Breast epithelium (tissue), 4 donors: ENCODE results near the gene PRIMA1. TPM values are rescaled to one million over a fixed set of nuclear protein-coding genes. Genes with fewer than 3 reads are reported as not detected.

Experiments used
- DNase-seq, 2 donors: peaks; one replicate each; pipeline ENCODE4 v3.0.0-alpha.2; 2019; ENCODE audit warnings: low spot score in 2 of 2
- H3K27ac ChIP-seq, 2 donors: fragments of 200-600 bp; sonication (generic) in 1 of 2; one replicate each; pipeline ENCODE4 v1.5.1; 2016 to 2019; ENCODE audit warnings: mild to moderate bottlenecking in 1 of 2
- H3K27me3 ChIP-seq, 2 donors: fragments of 200-600 bp; sonication (generic) in 1 of 2; one replicate each; pipeline versions ENCODE4 v1.5.1 to v1.6.0; 2017 to 2019; ENCODE audit warnings: control low read depth in 1 of 2, mild to moderate bottlenecking in 1 of 2
- H3K36me3 ChIP-seq: fragments of 200-600 bp; one replicate; pipeline ENCODE4 v1.5.1; 2019
- H3K4me1 ChIP-seq, 2 donors: fragments of 200-600 bp; sonication (generic); one replicate each; pipeline ENCODE4 v1.5.1; 2016 to 2019; ENCODE audit warnings: control low read depth in 1 of 2
- H3K4me3 ChIP-seq, 3 donors: fragments of 200-600 bp; sonication (generic); 1 replicate in 2 of 3; 2 replicates in 1 of 3; pipeline ENCODE4 v1.5.1; 2016 to 2019; ENCODE audit warnings: mild to moderate bottlenecking in 3 of 3, moderate library complexity in 2 of 3
- H3K9me3 ChIP-seq, 2 donors: fragments of 200-600 bp; sonication (generic) in 1 of 2; one replicate each; pipeline ENCODE4 v1.5.1; 2016 to 2019; ENCODE audit warnings: control low read depth in 1 of 2
- POLR2A ChIP-seq: fragments of 450-650 bp; IDR thresholded peaks from one replicate; pipeline ENCODE4 v1.6.1; 2016; ENCODE audit warnings: antibody characterized with exemption, mild to moderate bottlenecking, moderate library complexity
- POLR2AphosphoS5 ChIP-seq, 3 donors: sonication (generic); formaldehyde crosslinking; IDR thresholded peaks; one replicate each; pipeline ENCODE4 v1.6.1; 2017; ENCODE audit warnings: antibody characterized with exemption in 3 of 3
- intact Hi-C: fragments of 100-400 bp; cut with DNase I; formaldehyde crosslinking; loops from one replicate; pipeline ENCODE4 v1.15.1; 2023; ENCODE audit warnings: low total_unique reads
- total RNA-seq, 3 donors: library from RNA; depleted of rRNA; stranded (reverse); fragments of >200 nt; gene quantifications; one replicate each; pipeline ENCODE4 v1.1.0, GENCODE V29; 2016
- TF ChIP-seq, protein P1 (sequence below), 3 donors: fragments of 450-650 bp; IDR thresholded peaks; one replicate each; pipeline ENCODE4 v1.5.1; 2016 to 2017; ENCODE audit warnings: antibody characterized with exemption in 3 of 3, mild to moderate bottlenecking in 3 of 3, moderate library complexity in 3 of 3

The PRIMA1 gene
- total RNA-seq, 3 donors from 2014 or later, result 0.98 to 2.1 (median 1.3) TPM

GRCh38 chr14:93757206-93757605 is 31.1 kb downstream of the PRIMA1 start:
- no peaks in the 10 kb centered on the region for H3K4me1 ChIP-seq
- TF ChIP-seq, protein P1, sequence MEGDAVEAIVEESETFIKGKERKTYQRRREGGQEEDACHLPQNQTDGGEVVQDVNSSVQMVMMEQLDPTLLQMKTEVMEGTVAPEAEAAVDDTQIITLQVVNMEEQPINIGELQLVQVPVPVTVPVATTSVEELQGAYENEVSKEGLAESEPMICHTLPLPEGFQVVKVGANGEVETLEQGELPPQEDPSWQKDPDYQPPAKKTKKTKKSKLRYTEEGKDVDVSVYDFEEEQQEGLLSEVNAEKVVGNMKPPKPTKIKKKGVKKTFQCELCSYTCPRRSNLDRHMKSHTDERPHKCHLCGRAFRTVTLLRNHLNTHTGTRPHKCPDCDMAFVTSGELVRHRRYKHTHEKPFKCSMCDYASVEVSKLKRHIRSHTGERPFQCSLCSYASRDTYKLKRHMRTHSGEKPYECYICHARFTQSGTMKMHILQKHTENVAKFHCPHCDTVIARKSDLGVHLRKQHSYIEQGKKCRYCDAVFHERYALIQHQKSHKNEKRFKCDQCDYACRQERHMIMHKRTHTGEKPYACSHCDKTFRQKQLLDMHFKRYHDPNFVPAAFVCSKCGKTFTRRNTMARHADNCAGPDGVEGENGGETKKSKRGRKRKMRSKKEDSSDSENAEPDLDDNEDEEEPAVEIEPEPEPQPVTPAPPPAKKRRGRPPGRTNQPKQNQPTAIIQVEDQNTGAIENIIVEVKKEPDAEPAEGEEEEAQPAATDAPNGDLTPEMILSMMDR (IDR thresholded peaks at IDR 0.05), result no peak
- H3K27ac ChIP-seq, result no peak overlapping the region

DNA sequence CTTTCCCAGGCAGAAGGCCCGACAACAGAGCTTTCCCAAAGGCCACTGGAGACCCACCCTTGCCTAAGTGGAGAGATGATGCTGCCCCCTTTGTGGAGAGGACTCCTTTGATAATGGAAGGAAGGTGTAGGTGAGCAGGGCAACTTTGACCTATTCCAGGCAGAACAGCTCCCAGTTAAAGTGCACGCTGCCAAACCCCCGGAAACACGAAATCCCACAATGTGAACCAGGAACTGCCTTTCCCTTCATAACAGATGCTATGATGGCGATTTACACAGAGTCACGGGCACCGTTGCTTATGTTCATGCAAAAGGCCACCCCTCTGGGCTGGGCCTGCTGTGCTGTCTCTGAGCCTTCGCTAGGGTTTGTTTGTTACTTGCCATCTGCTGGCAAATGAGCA is 34.6 kb downstream of the PRIMA1 start:
- DNase-seq, result no peak
- intact Hi-C loops, result no loop called here
- Histone ChIP-seq H3K4me1 (no peaks in the 10 kb centered on the region), H3K27me3 (no peaks in the 10 kb centered on the region), H3K27ac (peak overlapping the region; percentile 25 to 38), H3K9me3 (no peaks in the 10 kb centered on the region), H3K4me3 (no peak overlapping the region), H3K36me3 (no peaks in the 10 kb centered on the region)
- no peak for TF ChIP-seq POLR2A
- TF ChIP-seq, protein P1 (IDR thresholded peaks at IDR 0.05), result no peak
- TF ChIP-seq POLR2AphosphoS5 (IDR thresholded peaks at IDR 0.05), result no peak

More at GRCh38 chr14:93757206-93757605, 31.1 kb downstream of the PRIMA1 start:
- Histone ChIP-seq H3K27me3 (no peaks in the 10 kb centered on the region), H3K9me3 (no peaks in the 10 kb centered on the region), H3K4me3 (no peak overlapping the region), H3K36me3 (no peaks in the 10 kb centered on the region)
- DNase-seq, result no peak
- intact Hi-C loops, result no loop called here

DNA sequence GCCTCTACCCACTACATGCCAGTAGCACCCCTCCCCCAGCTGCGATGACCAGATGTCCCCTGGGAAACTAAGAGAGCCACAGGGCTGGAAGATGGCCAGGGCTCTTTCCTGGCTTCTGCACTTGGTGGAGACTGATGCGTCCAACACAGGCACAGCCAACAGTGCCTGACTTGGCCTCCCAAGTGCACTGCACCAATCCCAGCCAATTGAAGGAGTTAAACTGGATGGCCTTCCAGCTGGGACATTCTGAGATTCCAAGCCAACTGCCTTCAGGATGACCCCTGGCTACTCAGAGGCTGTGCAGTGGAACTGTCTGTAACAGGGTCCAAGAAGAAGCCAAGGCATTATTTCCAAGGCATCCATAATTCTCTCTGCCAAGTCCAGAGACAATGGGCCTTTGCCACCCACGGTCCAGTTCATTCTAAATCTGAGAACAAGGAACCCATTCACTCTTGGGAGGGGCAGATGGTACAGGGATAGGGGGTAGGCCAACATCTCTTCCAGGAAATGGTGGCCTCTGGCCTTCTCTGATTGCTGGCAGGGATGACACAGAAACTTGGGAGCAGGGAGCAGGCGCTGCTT is 35.2 kb downstream of the PRIMA1 start:
- intact Hi-C loops, result no loop called here
- no peaks in the 10 kb centered on the region for H3K36me3 ChIP-seq
- H3K27me3 ChIP-seq, result no peaks in the 10 kb centered on the region
- H3K4me3 ChIP-seq, result no peak overlapping the region
- peak overlapping the region; percentile 26 to 38 for H3K27ac ChIP-seq
- DNase-seq, result peak in 1 of 2 donors; percentile 61
- H3K4me1 ChIP-seq, result no peaks in the 10 kb centered on the region
- no peaks in the 10 kb centered on the region for H3K9me3 ChIP-seq
- TF ChIP-seq POLR2AphosphoS5 (IDR thresholded peaks at IDR 0.05) (no peak), POLR2A (no peak)
- TF ChIP-seq, protein P1 (IDR thresholded peaks at IDR 0.05), result no peak

GRCh38 chr14:93751946-93752655 is 36.2 kb downstream of the PRIMA1 start:
- Histone ChIP-seq H3K27ac (peak overlapping the region in 1 of 2 donors; percentile 21), H3K36me3 (no peaks in the 10 kb centered on the region), H3K4me1 (no peaks in the 10 kb centered on the region), H3K27me3 (no peaks in the 10 kb centered on the region), H3K4me3 (no peak overlapping the region), H3K9me3 (no peaks in the 10 kb centered on the region)
- intact Hi-C loops, result no loop called here
- TF ChIP-seq, protein P1 (IDR thresholded peaks at IDR 0.05), result no peak
- TF ChIP-seq POLR2A (no peak), POLR2AphosphoS5 (IDR thresholded peaks at IDR 0.05) (no peak)
- DNase-seq, result no peak

DNA sequence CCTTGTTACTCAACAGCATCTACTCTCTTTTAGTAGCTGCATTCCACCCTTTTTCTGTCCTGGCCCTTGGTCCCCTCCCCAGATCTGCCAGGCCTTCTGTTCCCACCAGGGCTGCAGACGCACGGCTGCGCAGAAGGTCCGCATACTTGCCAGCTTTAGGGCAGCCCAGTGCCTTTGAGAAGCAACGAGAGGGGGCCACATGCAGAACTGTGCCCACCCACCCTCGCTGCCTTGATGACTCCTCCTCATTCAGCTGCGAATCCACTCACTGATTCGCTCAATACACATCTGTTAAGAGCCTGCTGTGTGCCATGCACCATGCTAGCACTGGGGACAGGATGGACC is 39.2 kb downstream of the PRIMA1 start:
- TF ChIP-seq POLR2AphosphoS5 (IDR thresholded peaks at IDR 0.05) (no peak), POLR2A (no peak)
- TF ChIP-seq, protein P1 (IDR thresholded peaks at IDR 0.05), result no peak
- no peak for DNase-seq
- H3K27me3 ChIP-seq, result no peaks in the 10 kb centered on the region
- no peaks in the 10 kb centered on the region for H3K9me3 ChIP-seq
- no peak overlapping the region for H3K27ac ChIP-seq
- no peaks in the 10 kb centered on the region for H3K36me3 ChIP-seq
- H3K4me3 ChIP-seq, result no peak overlapping the region
- intact Hi-C loops, result no loop called here
- no peaks in the 10 kb centered on the region for H3K4me1 ChIP-seq
